Hepatocyte (in vitro differentiated cells): Measurements from ENCODE around the gene KCNC4. TPM values are rescaled to one million over a fixed set of nuclear protein-coding genes. Genes with fewer than 3 reads are reported as not detected.

Experiments
- DNase-seq: peaks from one replicate; pipeline ENCODE4 v3.0.0-alpha.2; 2016; ENCODE audit warnings: low spot score
- H2AFZ ChIP-seq: fragments of 200-600 bp; sonication (generic); 2 replicates; pipeline ENCODE4 v1.6.0; 2016; ENCODE audit warnings: antibody characterized with exemption, mild to moderate bottlenecking
- H3K27ac ChIP-seq: fragments of 200-600 bp; sonication (generic); 2 replicates; pipeline ENCODE4 v1.5.1; 2016; ENCODE audit warnings: mild to moderate bottlenecking
- H3K27me3 ChIP-seq: fragments of 200-600 bp; sonication (generic); 2 replicates; pipeline ENCODE4 v1.6.1; 2016
- H3K36me3 ChIP-seq: fragments of 200-600 bp; sonication (generic); replicated peaks from 2 replicates; pipeline ENCODE4 v1.5.1; 2016; ENCODE audit warnings: low read depth; ENCODE audit not compliant: insufficient read depth
- H3K4me1 ChIP-seq: fragments of 200-600 bp; sonication (generic); 2 replicates; pipeline ENCODE4 v1.5.1; 2016; ENCODE audit warnings: mild to moderate bottlenecking, moderate library complexity; ENCODE audit not compliant: insufficient read depth
- H3K4me2 ChIP-seq: fragments of 200-600 bp; sonication (generic); 2 replicates; pipeline ENCODE4 v1.6.0; 2016
- H3K4me3 ChIP-seq: fragments of 200-600 bp; sonication (generic); 2 replicates; pipeline ENCODE4 v1.5.1; 2016; ENCODE audit warnings: mild to moderate bottlenecking
- H3K79me2 ChIP-seq: fragments of 200-600 bp; sonication (generic); 2 replicates; pipeline ENCODE4 v1.6.0; 2017; ENCODE audit warnings: mild to moderate bottlenecking
- H3K9me2 ChIP-seq: fragments of 200-600 bp; sonication (generic); replicated peaks from 2 replicates; pipeline ENCODE4 v1.6.0; 2017; ENCODE audit warnings: mild to moderate bottlenecking; ENCODE audit not compliant: insufficient read depth
- H3K9me3 ChIP-seq: fragments of 200-600 bp; sonication (generic); 2 replicates; pipeline ENCODE4 v1.5.1; 2016; ENCODE audit warnings: low read depth, mild to moderate bottlenecking
- H4K20me1 ChIP-seq: fragments of 200-600 bp; sonication (generic); 2 replicates; pipeline ENCODE4 v1.6.0; 2016; ENCODE audit warnings: mild to moderate bottlenecking; ENCODE audit not compliant: insufficient read depth, poor library complexity, severe bottlenecking
- EZH2 ChIP-seq: fragments of 200-600 bp; sonication (generic); IDR thresholded peaks from 2 replicates; pipeline ENCODE4 v1.6.1; 2016; ENCODE audit warnings: antibody characterized with exemption, mild to moderate bottlenecking, borderline replicate concordance
- EZH2phosphoT487 ChIP-seq: fragments of 200-600 bp; sonication (generic); IDR thresholded peaks from one replicate; pipeline ENCODE4 v1.6.1; 2018; ENCODE audit warnings: antibody characterized with exemption, mild to moderate bottlenecking, low read depth, moderate library complexity; ENCODE audit not compliant: unreplicated experiment, severe bottlenecking
- WGBS: methylation state at CpG from one replicate; pipeline ENCODE4 v1.1.6; 2016; ENCODE audit warnings: low lambda C conversion rate; ENCODE audit errors: missing lambda C conversion rate; 5-methylcytosine and 5-hydroxymethylcytosine counted together
- polyA plus RNA-seq: library from polyadenylated mRNA; unstranded; fragments of >200 nt; fragmentation: Nextera tagmentation; extraction: Ambion mirVana; gene quantifications from 2 replicates; pipeline ENCODE4 v1.2.1, GENCODE V29; 2016
- total RNA-seq: library from RNA; depleted of rRNA; stranded (reverse); fragments of >200 nt; gene quantifications from 2 replicates; pipeline ENCODE4 v1.2.3, GENCODE V29; 2014
- TF ChIP-seq, protein P1 (sequence below): fragments of 200-600 bp; sonication (generic); IDR thresholded peaks from 2 replicates; pipeline ENCODE4 v1.5.1; 2016; ENCODE audit warnings: antibody characterized with exemption, mild to moderate bottlenecking; ENCODE audit not compliant: poor library complexity

The KCNC4 gene
- total and polyA plus RNA-seq, 2 experiments from 2014 or later, result 1.3 to 4.6 TPM

DNA sequence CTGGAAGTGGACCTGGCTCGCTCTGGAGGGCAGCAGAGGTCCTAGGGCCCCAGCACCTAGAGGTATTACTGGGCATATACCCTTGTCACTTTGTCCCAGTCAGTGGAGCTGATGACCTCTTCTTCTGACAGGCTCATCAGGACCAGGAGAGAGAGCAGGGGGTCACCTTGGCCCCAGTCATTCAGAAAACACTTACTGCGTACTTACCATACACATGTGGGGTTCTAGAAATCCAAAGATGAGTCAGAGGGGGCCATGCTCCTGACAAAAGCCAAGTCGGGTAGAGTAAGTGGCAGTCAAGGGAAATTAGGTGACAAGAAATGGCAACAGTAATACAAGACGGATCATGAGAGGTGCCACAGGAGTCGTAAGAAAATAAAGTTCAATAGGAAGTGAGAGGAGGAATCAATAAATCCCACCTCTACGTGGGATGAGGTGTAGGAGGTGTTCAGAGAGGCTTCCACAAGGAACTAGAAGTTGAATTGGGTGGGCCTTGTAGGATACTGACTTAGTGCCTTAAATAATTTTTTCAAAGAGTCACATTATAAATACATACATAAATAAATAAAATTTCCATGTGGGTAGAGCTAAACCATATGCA is 6.8 kb downstream of the KCNC4 start:
- H4K20me1 ChIP-seq, result no peaks in the 10 kb centered on the region
- H3K27ac ChIP-seq, result no peak overlapping the region
- WGBS, result 91% methylated on average over 6 of the region's 6 CpGs
- H3K36me3 ChIP-seq, result no peaks in the 10 kb centered on the region
- H3K4me1 ChIP-seq, result peaks cover 4% of the 10 kb centered on the region
- H3K27me3 ChIP-seq, result peaks cover 26% of the 10 kb centered on the region
- no peaks in the 10 kb centered on the region for H3K79me2 ChIP-seq
- no peak for TF ChIP-seq EZH2
- no peak for TF ChIP-seq EZH2phosphoT487
- TF ChIP-seq, protein P1, sequence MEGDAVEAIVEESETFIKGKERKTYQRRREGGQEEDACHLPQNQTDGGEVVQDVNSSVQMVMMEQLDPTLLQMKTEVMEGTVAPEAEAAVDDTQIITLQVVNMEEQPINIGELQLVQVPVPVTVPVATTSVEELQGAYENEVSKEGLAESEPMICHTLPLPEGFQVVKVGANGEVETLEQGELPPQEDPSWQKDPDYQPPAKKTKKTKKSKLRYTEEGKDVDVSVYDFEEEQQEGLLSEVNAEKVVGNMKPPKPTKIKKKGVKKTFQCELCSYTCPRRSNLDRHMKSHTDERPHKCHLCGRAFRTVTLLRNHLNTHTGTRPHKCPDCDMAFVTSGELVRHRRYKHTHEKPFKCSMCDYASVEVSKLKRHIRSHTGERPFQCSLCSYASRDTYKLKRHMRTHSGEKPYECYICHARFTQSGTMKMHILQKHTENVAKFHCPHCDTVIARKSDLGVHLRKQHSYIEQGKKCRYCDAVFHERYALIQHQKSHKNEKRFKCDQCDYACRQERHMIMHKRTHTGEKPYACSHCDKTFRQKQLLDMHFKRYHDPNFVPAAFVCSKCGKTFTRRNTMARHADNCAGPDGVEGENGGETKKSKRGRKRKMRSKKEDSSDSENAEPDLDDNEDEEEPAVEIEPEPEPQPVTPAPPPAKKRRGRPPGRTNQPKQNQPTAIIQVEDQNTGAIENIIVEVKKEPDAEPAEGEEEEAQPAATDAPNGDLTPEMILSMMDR, result no peak
- H3K9me3 ChIP-seq, result no peaks in the 10 kb centered on the region
- H3K4me3 ChIP-seq, result no peak overlapping the region
- H2AFZ ChIP-seq, result no peak overlapping the region
- no peaks in the 10 kb centered on the region for H3K9me2 ChIP-seq
- H3K4me2 ChIP-seq, result no peak overlapping the region
- no peak for DNase-seq

- peaks cover 4% of the 10 kb centered on the region for H3K4me1 ChIP-seq
- no peak overlapping the region for H3K4me3 ChIP-seq
- H3K9me2 ChIP-seq, result no peaks in the 10 kb centered on the region
- no peaks in the 10 kb centered on the region for H3K36me3 ChIP-seq
- TF ChIP-seq, protein P1, result no peak
- no peak for TF ChIP-seq EZH2
- TF ChIP-seq EZH2phosphoT487, result no peak
- no peak for DNase-seq
- no peak overlapping the region for H2AFZ ChIP-seq
- H3K4me2 ChIP-seq, result no peak overlapping the region
- H3K27me3 ChIP-seq, result peaks cover 14% of the 10 kb centered on the region
- H3K27ac ChIP-seq, result no peak overlapping the region
- no peaks in the 10 kb centered on the region for H3K79me2 ChIP-seq
- no peaks in the 10 kb centered on the region for H4K20me1 ChIP-seq
- 84% methylated on average over 5 of the region's 5 CpGs for WGBS
- no peaks in the 10 kb centered on the region for H3K9me3 ChIP-seq
These were observed 8.0 kb downstream of the KCNC4 start for GRCh38 chr1:110218137-110218536.

GRCh38 chr1:110218739-110219138 is 8.6 kb downstream of the KCNC4 start:
- Histone ChIP-seq H3K9me2 (no peaks in the 10 kb centered on the region), H3K27me3 (peaks cover 8% of the 10 kb centered on the region), H3K27ac (no peak overlapping the region), H3K4me2 (no peak overlapping the region), H3K9me3 (no peaks in the 10 kb centered on the region), H3K36me3 (no peaks in the 10 kb centered on the region), H3K79me2 (no peaks in the 10 kb centered on the region), H4K20me1 (no peaks in the 10 kb centered on the region), H3K4me1 (peaks cover 4% of the 10 kb centered on the region), H2AFZ (no peak overlapping the region), H3K4me3 (no peak overlapping the region)
- WGBS, result 67% methylated on average over 4 of the region's 4 CpGs
- DNase-seq, result peak; percentile 43
- TF ChIP-seq EZH2, result no peak
- no peak for TF ChIP-seq EZH2phosphoT487
- TF ChIP-seq, protein P1, result no peak
